Activated gamma-delta T cell treated with anti-CD3 and anti-CD28 coated beads, Interleukin-2, amount 50 U/mL, for 16 hours (primary cell): ENCODE measurements around the gene CTNNB1.

ENCODE experiments used
- DNase-seq: peaks from one replicate; pipeline ENCODE4 v3.0.0-alpha.2; 2020; ENCODE audit warnings: low read depth

CTNNB1 gene

GRCh38 chr3:41220906-41221677 lies 21.8 kb downstream of the CTNNB1 start:
- no peak for DNase-seq

GRCh38 chr3:41222012-41222411 lies 22.7 kb downstream of the CTNNB1 start:
- DNase-seq: no peak

- DNase-seq: no peak
Observed at GRCh38 chr3:41222501-41222900, 23.2 kb downstream of the CTNNB1 start.

- no peak for DNase-seq
Observed at GRCh38 chr3:41223078-41223477, 23.8 kb downstream of the CTNNB1 start.

GRCh38 chr3:41223691-41224090 lies 24.4 kb downstream of the CTNNB1 start:
- DNase-seq: no peak

GRCh38 chr3:41224120-41224806 lies 25.0 kb downstream of the CTNNB1 start:
- no peak for DNase-seq

- DNase-seq: no peak
Observed at GRCh38 chr3:41234823-41235721, 35.8 kb downstream of the CTNNB1 start.

GRCh38 chr3:41236228-41236627 lies 36.9 kb downstream of the CTNNB1 start:
- no peak for DNase-seq

GRCh38 chr3:41237907-41238306 lies 38.6 kb downstream of the CTNNB1 start:
- no peak for DNase-seq

- no peak for DNase-seq
Observed at GRCh38 chr3:41239587-41239986, 40.3 kb downstream of the CTNNB1 start.

- no peak for DNase-seq
Observed at GRCh38 chr3:41241161-41241560, 41.9 kb downstream of the CTNNB1 start.

GRCh38 chr3:41241800-41242571 lies 42.7 kb downstream of the CTNNB1 start:
- no peak for DNase-seq

GRCh38 chr3:41243183-41243582 lies 43.9 kb downstream of the CTNNB1 start:
- DNase-seq: no peak

GRCh38 chr3:41244620-41245336 lies 45.5 kb downstream of the CTNNB1 start:
- DNase-seq: no peak

- DNase-seq: no peak
Observed at GRCh38 chr3:41247055-41248004, 48.0 kb downstream of the CTNNB1 start.

GRCh38 chr3:41248525-41248924 lies 49.2 kb downstream of the CTNNB1 start:
- no peak for DNase-seq

GRCh38 chr3:41249318-41249717 lies 50.0 kb downstream of the CTNNB1 start:
- no peak for DNase-seq

GRCh38 chr3:41250825-41251224 lies 51.5 kb downstream of the CTNNB1 start:
- DNase-seq: no peak

GRCh38 chr3:41251593-41251992 lies 52.3 kb downstream of the CTNNB1 start:
- DNase-seq: no peak

- DNase-seq: no peak
Observed at GRCh38 chr3:41258239-41258800, 59.0 kb downstream of the CTNNB1 start.
